ENCODE measurements around the gene ABCD1.
A peak's percentile ranks its signal among the peaks of the same experiment; 100 is the strongest.
"Not testable (repeated sequence)": the region's sequence is repeated elsewhere in the genome, so short reads cannot be mapped to it uniquely, and the experiment has no call there.

The ABCD1 gene

DNA sequence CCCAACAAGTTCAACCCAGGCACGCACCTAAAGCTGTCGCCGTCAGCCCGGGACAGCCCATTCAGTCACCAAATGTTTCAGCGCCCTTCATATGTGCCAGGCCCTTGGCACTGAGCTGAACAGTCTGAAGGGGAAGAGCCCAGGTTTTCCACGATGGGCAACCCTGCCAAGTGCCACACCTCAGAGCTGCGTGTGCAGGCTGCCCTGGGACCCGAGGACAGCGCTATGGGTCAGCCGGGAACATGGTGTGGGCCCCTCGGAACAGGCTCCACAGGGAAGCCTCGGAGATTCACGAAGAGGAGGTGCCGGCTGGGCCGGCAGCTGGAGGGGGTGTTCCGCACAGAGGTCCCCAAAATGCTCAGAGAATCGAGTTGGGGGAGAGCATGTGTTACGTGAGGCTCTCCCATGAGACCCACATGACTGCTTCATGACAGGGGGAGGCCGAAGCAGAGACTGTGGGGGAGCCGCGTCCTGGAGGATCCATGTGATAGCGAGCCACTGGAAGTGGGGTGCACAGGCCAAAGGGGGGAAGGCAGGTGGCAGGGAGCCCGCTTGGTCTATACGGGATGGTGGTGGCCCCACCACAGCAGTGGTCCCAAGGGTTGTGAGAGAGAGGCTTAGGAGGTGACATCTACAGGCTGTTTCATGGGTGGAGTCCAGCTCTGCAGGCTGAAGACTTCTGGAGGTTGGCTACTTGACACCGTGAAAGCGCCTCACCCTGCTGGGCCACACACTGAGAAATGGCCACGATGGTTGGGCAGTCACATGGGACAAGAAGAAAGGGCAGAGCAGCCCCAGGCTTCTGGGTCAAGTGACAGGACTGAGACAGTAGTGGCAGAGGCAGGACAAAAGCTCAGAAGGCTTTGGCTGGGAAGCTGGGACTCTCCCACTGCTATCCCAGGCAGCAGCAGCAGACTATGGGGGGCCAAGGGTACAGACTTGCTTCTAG lies 14.7 kb upstream of the ABCD1 start:
- no peak for ATAC-seq
- DNase-seq = no peak

DNA sequence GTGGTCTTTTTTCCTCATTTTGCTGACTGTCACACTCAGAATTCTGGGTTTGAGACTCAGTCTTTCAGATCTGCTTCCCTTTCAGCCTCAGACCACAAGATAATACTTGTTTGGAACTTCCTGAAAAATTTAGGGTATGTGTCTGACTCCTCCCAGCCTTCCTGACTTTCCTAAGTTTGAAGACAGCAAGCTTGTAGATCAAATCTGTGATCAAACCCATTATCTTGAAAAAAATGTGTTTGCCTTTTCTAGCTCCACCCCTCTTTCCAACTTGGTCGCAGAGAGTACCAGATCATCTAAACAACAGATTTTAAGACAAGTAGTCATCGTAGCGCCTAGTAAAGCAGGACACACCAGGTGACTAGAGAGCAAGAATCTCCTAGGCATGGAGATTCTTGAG lies 10.4 kb upstream of the ABCD1 start:
- DNase-seq = no peak
- no peak for ATAC-seq

- no peak for ATAC-seq
- no peak for DNase-seq
These were observed 7.2 kb upstream of the ABCD1 start for GRCh38 chrX:153717445-153717844.

- no peak for ATAC-seq
- no peak for DNase-seq
These were observed 5.4 kb upstream of the ABCD1 start for GRCh38 chrX:153719238-153719637.

- no peak for DNase-seq
- ATAC-seq = no peak
These were observed 5.0 kb upstream of the ABCD1 start for GRCh38 chrX:153719701-153720100.

- ATAC-seq = no peak
- DNase-seq = no peak
These were observed 1.8 kb upstream of the ABCD1 start for GRCh38 chrX:153722704-153723350.

DNA sequence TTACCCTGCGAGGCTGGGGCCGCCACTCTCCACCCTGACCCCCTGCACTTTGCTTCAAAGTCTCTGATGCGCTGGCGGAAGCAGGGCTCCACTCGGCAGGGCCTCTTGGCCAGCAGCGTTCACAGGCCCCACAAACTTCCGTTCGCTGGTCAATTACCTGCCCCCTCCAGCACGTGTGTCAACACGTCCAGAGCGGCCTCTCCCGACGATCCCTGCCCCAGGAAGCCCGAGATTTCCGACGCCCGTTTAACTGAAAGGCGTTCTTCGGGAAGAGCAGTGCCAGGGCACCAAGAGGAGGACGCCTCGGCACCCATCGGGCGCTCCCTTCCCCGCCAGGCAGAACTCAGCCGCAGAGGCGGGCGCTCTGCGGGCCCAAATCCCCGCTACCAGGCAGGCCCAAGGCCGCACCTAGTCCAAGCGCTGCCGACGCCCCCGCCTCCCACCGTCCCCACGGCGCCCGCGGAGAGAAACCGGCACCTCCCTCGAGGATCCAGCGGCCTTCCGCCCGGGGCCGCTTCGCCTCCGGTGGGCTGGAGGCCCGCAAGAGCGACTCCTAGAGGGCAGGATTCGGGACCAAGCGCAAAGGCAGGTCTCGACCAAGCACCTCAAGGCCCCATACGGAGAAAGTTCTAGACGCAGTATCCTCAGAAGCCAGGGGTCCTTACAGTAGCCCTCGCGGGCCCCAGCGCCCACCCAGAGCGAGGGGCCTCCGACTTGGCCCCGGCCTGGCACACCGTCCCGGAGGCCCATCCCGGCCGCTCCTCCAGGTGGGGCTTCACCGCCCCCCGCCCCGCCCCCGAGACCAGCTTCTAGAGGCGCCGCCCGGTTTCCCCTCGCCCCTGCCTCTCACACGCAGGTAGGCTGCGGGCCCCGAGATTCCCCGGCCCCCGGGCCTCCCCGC lies 1.1 kb upstream of the ABCD1 start:
- peak; percentile 37 for ATAC-seq
- DNase-seq = peak; percentile 65

DNA sequence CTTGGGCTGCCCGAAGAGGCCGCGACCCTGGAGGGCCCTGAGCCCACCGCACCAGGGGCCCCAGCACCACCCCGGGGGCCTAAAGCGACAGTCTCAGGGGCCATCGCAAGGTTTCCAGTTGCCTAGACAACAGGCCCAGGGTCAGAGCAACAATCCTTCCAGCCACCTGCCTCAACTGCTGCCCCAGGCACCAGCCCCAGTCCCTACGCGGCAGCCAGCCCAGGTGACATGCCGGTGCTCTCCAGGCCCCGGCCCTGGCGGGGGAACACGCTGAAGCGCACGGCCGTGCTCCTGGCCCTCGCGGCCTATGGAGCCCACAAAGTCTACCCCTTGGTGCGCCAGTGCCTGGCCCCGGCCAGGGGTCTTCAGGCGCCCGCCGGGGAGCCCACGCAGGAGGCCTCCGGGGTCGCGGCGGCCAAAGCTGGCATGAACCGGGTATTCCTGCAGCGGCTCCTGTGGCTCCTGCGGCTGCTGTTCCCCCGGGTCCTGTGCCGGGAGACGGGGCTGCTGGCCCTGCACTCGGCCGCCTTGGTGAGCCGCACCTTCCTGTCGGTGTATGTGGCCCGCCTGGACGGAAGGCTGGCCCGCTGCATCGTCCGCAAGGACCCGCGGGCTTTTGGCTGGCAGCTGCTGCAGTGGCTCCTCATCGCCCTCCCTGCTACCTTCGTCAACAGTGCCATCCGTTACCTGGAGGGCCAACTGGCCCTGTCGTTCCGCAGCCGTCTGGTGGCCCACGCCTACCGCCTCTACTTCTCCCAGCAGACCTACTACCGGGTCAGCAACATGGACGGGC lies 579 bp downstream of the ABCD1 start:
- no peak for DNase-seq
- no peak for ATAC-seq

DNA sequence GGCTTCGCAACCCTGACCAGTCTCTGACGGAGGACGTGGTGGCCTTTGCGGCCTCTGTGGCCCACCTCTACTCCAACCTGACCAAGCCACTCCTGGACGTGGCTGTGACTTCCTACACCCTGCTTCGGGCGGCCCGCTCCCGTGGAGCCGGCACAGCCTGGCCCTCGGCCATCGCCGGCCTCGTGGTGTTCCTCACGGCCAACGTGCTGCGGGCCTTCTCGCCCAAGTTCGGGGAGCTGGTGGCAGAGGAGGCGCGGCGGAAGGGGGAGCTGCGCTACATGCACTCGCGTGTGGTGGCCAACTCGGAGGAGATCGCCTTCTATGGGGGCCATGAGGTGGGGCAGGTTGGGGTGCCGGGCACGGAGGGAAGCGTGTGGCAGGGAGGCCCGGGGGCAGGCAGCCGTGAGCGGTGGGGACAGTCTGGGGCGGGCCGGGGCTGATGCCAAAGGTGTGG lies 1.2 kb downstream of the ABCD1 start:
- no peak for ATAC-seq
- DNase-seq = no peak

- DNase-seq = peak; percentile 43
- ATAC-seq = no peak
These were observed 1.8 kb downstream of the ABCD1 start for GRCh38 chrX:153726286-153727122.

DNA sequence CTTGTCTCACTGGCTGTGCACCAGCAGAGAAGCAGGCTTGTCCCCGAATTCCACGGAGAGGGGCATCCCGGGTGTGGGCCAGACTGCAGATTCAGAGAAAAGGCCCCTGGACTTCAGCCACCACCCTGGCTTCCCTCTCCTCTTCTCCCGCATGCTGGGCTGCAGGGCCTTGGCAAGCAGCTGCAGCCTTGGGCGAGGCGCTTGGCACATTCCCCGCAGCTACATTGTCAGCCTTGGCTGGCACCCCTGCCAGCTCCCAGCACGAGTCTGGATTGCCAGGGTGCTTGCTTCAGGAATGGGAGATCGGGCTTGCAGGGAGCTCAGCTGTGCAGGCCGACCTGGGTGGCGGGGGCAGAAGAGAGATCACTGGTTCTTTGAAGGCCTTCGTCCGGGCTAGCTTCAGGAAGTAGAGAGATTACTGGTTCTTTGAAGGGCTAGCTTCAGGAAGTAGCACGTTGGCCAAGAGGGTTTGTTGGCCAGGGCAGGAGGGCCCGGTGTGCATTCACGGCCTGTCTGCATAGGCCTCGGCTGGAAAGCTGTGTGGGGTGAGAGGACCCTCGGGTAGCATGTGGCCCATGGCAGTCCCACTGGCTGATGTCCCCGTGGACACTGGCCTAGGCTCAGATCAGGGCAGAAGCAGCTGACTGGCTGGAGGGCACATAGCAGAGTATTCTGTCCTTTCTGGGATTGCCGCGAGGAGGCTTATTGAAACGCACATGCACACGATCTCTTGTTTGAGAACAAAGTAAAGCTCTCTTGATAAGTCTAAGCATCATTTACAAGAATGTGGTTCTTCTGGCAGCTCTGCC lies 2.7 kb downstream of the ABCD1 start:
- no peak for ATAC-seq
- no peak for DNase-seq

DNA sequence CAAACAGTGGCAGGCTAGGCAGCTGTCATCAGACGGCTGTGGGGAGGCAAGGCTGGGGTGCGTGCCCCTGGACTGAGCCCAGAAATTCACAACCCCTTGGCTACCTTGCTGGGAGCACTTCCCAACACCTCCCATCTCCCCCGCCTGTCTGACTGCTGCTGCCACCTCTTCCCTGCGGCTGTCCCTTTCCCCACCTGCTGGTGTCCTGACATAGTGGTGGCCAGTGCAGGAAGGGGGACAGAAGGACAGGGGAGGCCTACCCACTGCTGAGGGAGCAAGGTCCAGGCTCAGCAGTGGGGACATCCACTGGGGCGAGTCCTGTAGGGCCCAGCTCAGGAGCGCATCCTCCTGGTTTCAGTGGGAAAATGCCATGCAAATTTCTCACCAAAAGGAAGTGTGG lies 3.4 kb downstream of the ABCD1 start:
- ATAC-seq = no peak
- no peak for DNase-seq

GRCh38 chrX:153728951-153729631 lies 4.4 kb downstream of the ABCD1 start:
- ATAC-seq = no peak
- no peak for DNase-seq

DNA sequence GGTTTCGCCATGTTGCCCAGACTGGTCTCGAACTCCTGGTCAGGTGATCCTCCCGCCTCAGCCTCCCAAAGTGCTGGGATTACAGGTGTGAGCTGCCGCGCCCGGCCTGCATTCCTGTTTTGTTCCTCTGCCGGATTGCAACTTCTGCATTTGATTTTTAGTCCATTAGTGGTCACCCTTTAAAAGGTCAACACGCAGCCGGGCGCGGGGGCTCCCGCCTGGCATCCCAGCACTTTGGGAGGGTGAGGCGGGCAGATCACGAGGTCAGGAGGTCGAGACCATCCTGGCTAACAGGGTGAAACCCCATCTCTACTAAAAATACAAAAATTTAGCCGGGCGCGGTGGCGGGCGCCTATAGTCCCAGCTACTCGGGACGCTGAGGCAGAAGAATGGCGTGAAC lies 5.5 kb downstream of the ABCD1 start:
- not testable (repeated sequence) for ATAC-seq, DNase-seq

- ATAC-seq (no peak), DNase-seq (no peak)
These were observed 6.6 kb downstream of the ABCD1 start for GRCh38 chrX:153731117-153731844.

DNA sequence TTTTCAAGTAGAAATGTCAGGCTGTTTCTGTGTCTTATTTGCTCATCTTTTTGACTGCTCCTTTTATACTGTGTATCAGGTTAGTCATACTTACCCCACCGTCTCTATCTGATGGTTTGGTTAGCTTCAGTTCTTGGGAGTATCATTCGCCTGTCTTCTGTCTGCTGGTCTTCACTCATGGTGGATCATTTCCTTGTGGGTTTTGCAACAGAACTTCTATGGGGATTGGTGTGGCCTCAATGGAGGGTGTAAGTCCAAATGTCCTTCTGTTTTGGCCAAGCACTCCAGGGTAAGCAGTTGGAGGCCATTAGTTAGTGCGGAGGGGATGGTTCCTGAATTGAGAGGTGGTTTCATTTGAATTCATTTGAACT lies 7.2 kb downstream of the ABCD1 start:
- DNase-seq (no peak), ATAC-seq (no peak)

- ATAC-seq = no peak
- no peak for DNase-seq
These were observed 7.7 kb downstream of the ABCD1 start for GRCh38 chrX:153732401-153732800.

DNA sequence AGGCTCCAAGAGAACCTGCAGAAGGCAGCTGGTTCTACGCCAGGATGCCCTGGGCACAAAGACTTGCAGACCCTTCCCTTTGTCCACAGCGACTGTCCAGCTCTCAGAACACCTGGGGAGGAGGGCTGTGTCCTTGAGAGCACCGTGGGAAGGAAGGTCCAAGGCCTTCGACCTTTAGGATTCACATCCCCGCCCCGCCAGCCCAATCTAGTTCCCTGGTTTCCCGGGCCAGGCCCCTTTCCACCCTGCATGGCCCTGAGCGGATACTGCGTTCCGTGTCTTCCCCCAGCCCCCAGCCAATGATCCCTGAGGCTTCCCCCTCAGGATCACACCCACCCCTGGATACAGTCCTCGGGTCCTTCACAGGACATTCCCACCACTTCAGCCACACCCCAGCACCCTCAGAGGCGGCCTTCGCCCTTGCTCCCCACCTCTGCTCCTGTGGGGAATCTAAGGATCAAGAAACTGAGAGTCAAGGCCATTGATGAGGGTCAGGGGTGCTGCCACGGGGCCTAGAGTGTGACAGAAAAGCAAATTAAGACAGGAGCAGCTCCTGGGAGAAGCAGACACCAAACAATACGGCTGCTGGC lies 9.1 kb downstream of the ABCD1 start:
- DNase-seq (no peak), ATAC-seq (no peak)

Measured in stimulated activated naive CD8-positive, alpha-beta T cell treated with anti-CD3 and anti-CD28 coated beads, Interleukin-15, Interleukin-2, amounts not matched to agents 100 U/mL and 50 U/mL, for 24 hours (primary cell).